Activated effector memory CD4-positive, alpha-beta T cell treated with anti-CD3 and anti-CD28 coated beads, Interleukin-2, amount 50 U/mL, for 16 hours (primary cell): Measurements from ENCODE around the gene TAGLN2.

Source experiments
- DNase-seq: peaks from one replicate; pipeline ENCODE4 v3.0.0-alpha.2; 2020

The TAGLN2 gene

GRCh38 chr1:159947942-159948341 lies 22.6 kb upstream of the TAGLN2 start:
- no peak for DNase-seq

GRCh38 chr1:159946242-159947187 lies 21.2 kb upstream of the TAGLN2 start:
- DNase-seq = no peak

- peak; percentile 88 for DNase-seq
Observed at GRCh38 chr1:159945483-159946241, 20.4 kb upstream of the TAGLN2 start, which contains the start of gene IGSF9. Gene IGSF9 (minus strand): TSS chr1:159945613. CDS start chr1:159943454, 2,159 bp downstream.

DNA sequence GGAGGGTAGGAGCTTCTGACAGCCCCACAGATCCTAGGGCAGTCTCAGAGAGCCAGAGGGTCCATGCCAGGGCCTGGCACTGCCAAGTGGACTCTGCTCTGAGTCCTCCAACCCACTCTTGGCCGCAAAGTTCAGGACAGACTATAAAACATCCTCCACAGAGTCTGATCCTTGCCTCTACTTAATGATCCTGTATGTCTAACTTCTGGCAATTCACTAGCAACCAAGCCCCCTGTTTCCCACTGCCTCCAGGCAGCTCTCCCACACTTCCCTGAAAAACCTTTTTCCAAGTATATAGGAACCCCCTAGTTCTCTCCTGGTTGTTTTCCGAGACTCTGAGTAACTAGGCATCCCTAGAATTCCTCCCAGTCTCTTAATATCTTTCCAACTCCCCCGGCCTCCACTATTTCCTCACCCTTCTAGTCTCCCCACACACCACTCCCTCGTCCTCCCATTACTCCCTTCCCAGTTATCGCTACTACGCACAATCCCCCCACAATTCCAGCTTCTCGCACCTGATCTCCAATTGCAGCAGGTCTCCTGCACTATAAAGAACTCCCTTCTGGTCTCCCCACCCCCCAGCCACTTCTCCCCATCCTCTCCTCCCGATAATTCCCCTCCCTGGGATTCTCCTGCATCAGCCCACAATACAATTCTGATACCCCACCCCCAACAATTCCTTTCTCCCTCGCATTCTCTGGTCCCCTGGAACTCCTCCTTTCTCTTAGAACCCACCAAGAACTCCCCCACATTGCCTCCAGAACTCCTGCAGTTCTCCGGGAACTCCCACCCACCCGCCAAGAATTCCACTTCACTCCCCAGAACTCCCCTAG lies 19.5 kb upstream of the TAGLN2 start:
- DNase-seq = no peak

DNA sequence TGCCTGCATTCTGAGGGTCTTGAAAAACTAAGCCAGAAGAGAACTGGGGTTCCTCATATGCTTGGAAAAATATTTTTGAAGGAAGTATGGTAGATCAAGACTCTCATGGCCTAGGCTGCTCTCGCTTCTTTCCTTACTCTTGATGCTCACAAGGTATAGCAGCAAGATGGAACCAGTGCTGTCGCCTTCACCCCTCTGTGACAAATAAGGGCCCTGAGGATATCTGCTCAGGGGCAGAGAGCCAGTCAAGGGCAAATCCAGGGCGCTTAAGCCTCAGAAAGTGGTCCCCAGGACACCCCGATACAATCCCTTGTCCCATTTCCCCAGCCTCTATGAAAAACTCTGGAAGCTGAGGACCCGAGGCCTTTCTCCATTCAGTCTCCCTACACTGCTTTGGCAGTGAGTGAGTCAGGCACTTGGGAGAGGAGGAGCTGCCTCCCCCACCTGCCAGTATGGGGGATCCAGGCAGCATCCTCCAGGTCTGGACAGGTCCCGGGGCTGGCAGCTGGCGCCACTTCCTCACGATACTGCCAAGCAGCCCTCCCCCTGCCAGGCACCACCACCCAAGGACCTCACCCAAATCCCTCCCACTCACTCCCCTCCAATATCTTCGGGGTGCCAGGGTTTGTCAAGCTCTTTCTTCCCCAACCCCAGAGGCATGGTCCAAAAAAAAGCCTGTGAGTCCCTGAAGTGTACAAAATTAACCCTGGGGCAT lies 18.8 kb upstream of the TAGLN2 start:
- no peak for DNase-seq

GRCh38 chr1:159943278-159943640 lies 18.0 kb upstream of the TAGLN2 start:
- DNase-seq = no peak

DNA sequence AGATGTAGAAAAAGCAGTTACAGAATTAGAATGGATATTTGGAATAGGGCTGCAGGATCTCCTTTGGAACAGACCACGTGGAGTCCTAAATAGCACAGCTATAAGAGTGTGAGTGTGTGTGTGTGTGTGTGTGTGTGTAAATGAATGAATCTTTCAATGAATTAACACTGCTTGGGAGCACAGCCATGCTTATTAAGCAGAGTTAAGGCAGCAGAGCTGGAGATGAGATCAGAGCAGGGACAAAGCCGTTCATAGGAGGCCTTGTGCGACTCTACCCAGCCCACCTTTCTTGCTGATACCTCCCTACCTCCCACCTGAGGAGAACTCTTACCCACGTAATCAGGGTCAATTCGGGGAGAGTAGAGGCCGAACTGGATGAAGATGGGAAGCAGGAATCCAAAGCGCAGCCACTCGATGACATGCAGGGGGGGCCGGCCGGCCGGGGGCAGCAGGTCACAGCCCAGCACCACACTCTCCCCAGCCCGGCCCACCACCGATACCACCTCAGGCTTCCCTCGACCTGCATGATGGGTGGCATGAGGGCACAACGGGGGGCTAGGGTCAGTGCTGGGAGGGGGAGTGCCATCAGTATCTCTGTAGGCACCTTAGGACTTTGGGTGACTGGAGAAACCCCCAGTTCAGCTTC lies 17.4 kb upstream of the TAGLN2 start:
- no peak for DNase-seq

DNA sequence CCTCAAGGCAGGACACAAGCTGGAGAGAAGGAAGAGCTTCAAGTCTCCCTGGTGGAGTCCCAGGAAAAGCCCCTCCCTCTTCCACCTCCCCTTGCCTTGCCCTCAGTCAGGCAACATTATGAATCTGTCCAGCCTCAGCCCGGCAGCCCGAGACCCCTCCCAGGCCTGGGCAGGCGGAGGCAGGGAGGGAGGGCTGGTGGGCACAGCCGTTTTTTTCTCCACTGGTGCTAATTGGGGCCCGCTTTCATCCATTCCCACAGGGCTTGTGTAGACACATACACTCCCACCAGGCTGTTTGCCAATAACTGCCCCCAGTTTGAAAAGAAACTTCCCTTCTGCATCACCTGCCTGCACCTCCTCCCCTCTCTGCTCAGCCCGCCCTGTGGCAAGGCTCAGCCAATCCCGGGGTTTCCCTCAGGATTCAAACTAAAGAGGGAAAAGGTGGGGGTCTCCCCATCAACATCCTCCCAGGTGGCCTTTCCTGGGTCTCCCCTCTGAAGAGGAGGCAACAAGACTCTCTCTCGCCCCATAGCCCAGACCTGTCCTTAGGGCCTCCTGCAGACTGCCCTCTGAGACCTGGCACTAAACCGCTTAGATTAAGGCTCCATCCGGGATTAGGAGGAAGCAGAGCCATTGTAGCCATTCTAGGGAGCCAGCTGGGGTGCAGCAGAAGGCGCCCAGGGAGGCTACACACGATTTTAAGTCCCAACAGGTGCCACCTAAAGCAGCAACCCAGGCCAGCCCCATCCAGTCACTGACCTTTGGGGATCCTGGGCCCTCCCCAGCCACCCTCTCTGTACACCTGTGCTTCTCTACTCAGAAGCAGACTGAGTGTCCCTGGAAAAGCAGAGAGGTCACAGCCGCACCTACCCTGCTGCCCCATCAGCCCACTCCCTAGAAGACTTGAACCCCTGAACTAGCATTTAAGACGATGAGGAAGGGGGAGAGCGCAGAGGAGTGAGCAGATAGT lies 16.6 kb upstream of the TAGLN2 start:
- peak; percentile 54 for DNase-seq

- no peak for DNase-seq
Observed at GRCh38 chr1:159941141-159941540, 15.8 kb upstream of the TAGLN2 start.

- no peak for DNase-seq
Observed at GRCh38 chr1:159940006-159940620, 14.8 kb upstream of the TAGLN2 start.

GRCh38 chr1:159939678-159940002 lies 14.3 kb upstream of the TAGLN2 start:
- no peak for DNase-seq

GRCh38 chr1:159938905-159939677 lies 13.8 kb upstream of the TAGLN2 start:
- no peak for DNase-seq

GRCh38 chr1:159938211-159938852 lies 13.0 kb upstream of the TAGLN2 start:
- no peak for DNase-seq

GRCh38 chr1:159937054-159937750 lies 11.9 kb upstream of the TAGLN2 start:
- no peak for DNase-seq

DNA sequence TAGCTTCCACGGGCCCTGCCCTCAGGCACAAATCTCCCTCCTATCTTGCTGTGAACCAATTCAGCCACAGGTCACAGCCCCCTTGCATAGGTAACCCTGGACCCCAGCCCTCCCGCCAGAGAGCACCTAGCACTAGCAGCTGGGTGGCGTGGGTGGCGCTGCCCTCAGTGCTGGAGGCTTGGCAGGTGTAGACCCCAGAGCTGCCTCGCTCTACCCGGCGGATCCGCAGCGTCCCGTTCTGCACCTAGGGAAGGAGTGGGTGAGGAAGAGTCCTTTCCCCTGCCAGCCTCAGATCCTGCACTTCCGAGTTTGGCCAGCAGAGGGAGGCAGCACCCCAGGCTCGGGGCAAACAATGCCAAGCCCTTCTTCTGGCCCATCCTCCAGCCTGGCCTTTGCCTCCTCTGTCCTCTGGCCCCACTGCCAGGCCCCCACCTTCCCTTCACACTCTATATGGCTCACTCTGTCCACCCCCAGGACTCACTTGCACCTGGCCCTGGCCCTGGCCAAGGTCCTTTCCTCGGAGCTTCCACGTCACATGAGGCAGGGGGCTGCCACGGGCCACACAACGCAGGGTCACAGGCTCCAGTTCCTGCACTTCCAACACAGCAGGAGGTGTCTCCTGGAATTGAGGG lies 11.1 kb upstream of the TAGLN2 start:
- DNase-seq = peak; percentile 94

- no peak for DNase-seq
Observed at GRCh38 chr1:159935719-159936272, 10.5 kb upstream of the TAGLN2 start.

DNA sequence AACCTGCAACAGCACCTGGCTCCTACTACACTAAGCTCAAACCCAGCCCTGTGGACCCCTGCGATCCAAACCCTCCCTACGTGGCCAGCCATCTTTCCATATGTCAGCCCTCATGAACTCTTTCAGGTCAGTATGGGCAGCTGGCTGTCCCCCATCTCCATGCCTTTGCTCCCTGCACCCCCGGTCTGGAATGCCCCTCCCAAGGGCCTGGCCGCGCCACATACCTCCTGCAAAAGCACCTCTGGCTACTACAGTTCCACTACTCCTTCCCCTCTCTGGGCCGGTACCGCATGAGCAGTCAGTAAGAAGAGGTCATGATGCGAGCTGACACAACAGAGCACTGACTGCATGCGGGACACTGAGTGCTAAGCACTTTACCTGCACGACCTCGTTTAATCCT lies 10.0 kb upstream of the TAGLN2 start:
- no peak for DNase-seq
